Lower lobe of right lung (tissue), 2 donors: ENCODE results near the gene SRP68. TPM values are rescaled to one million over a fixed set of nuclear protein-coding genes. Genes with fewer than 3 reads are reported as not detected.

ENCODE experiments used
- ATAC-seq, 2 donors: fragments of 200-7000 bp; cut with Tn5 transposase; one replicate each; pipeline ENCODE4 v1.9.1; 2020 to 2022; ENCODE audit warnings: mild to moderate bottlenecking in 2 of 2, moderate library complexity in 2 of 2
- DNase-seq: peaks from one replicate; pipeline ENCODE4 v3.0.0-alpha.2; 2020
- H3K27ac ChIP-seq: fragments of 200-600 bp; one replicate; pipeline ENCODE4 v1.8.0; 2022
- H3K27me3 ChIP-seq: fragments of 200-600 bp; one replicate; pipeline ENCODE4 v1.8.0; 2022; ENCODE audit warnings: low read depth
- H3K36me3 ChIP-seq: fragments of 200-600 bp; one replicate; pipeline ENCODE4 v1.8.0; 2022; ENCODE audit warnings: mild to moderate bottlenecking
- H3K4me1 ChIP-seq: fragments of 200-600 bp; one replicate; pipeline ENCODE4 v1.8.0; 2022
- H3K4me3 ChIP-seq: fragments of 200-600 bp; one replicate; pipeline ENCODE4 v1.8.0; 2022; ENCODE audit warnings: mild to moderate bottlenecking
- H3K9me3 ChIP-seq: fragments of 200-600 bp; one replicate; pipeline ENCODE4 v1.8.0; 2022
- intact Hi-C: fragments of 100-400 bp; cut with DNase I; formaldehyde crosslinking; loops from one replicate; pipeline ENCODE4 v1.11.0; 2022
- total RNA-seq: library from RNA; stranded (reverse); fragmentation: NEBNext Ultra II Directional; extraction: Animal tissue kit (Norgen Biotek cat#: 25700); gene quantifications from one replicate; pipeline ENCODE4 v1.2.1, GENCODE V29; 2021
- TF ChIP-seq, protein P1 (sequence below): fragments of 200-600 bp; IDR thresholded peaks from one replicate; pipeline ENCODE4 v1.8.0; 2022; ENCODE audit warnings: antibody characterized with exemption, mild to moderate bottlenecking
- donor health status: DM: no; HTN: yes; CAD: no; lungs with severe emphysema.

SRP68 gene
- total RNA-seq, 1 donor from 2014 or later, result 65.0 TPM

DNA sequence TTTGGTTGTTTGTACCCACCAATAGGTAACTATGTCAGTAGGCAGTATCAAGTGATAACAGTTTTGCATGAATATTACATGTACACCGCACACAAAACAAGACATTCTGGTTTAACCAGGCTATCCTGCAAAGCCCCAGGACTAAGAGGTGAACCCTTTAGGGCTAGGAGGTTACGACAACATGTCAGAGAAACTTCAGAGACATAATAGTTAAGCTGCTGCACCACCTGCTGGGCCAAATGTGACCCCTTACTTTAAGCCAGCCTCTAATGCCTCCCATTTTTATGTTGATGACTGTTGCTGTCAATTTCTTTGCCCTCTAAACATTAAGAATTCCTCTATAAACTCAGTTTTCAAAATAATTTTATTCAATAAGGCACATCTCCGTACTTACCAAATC, 15.4 kb downstream of the SRP68 start:
- TF ChIP-seq, protein P1, sequence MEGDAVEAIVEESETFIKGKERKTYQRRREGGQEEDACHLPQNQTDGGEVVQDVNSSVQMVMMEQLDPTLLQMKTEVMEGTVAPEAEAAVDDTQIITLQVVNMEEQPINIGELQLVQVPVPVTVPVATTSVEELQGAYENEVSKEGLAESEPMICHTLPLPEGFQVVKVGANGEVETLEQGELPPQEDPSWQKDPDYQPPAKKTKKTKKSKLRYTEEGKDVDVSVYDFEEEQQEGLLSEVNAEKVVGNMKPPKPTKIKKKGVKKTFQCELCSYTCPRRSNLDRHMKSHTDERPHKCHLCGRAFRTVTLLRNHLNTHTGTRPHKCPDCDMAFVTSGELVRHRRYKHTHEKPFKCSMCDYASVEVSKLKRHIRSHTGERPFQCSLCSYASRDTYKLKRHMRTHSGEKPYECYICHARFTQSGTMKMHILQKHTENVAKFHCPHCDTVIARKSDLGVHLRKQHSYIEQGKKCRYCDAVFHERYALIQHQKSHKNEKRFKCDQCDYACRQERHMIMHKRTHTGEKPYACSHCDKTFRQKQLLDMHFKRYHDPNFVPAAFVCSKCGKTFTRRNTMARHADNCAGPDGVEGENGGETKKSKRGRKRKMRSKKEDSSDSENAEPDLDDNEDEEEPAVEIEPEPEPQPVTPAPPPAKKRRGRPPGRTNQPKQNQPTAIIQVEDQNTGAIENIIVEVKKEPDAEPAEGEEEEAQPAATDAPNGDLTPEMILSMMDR, result no peak

DNA sequence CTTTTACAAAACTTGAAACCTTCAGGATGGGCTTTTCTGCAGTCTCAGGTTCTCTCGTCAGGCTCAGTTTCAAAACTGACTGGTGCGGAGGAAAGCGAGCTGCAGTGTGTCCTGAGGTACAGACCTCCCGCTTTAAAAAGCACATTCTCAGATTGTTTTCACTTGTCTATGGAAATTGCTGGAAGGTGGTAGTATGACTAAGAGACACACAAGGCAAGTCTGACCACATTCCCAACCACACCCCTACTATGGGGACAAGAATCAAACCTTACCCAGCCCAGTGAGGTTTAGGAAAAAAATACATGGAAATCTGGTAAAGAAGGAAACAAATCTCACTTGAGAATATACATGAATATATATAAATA, 18.2 kb downstream of the SRP68 start:
- Histone ChIP-seq H3K27ac (peak overlapping the region; percentile 71), H3K27me3 (no peaks in the 10 kb centered on the region), H3K4me3 (no peak overlapping the region), H3K36me3 (peaks cover 99% of the 10 kb centered on the region), H3K4me1 (peaks cover 29% of the 10 kb centered on the region), H3K9me3 (no peaks in the 10 kb centered on the region)
- TF ChIP-seq, protein P1, result no peak
- DNase-seq, result no peak
- intact Hi-C loops, result no loop called here
- ATAC-seq, result peak; percentile 73 to 74

More for the DNA sequence above, 15.4 kb downstream of the SRP68 start:
- Histone ChIP-seq H3K27ac (no peak overlapping the region), H3K27me3 (no peaks in the 10 kb centered on the region), H3K4me1 (peaks cover 11% of the 10 kb centered on the region), H3K9me3 (no peaks in the 10 kb centered on the region), H3K36me3 (peaks cover 99% of the 10 kb centered on the region), H3K4me3 (no peak overlapping the region)
- ATAC-seq, result peak; percentile 17 to 33
- DNase-seq, result no peak
- intact Hi-C loops, result no loop called here

DNA sequence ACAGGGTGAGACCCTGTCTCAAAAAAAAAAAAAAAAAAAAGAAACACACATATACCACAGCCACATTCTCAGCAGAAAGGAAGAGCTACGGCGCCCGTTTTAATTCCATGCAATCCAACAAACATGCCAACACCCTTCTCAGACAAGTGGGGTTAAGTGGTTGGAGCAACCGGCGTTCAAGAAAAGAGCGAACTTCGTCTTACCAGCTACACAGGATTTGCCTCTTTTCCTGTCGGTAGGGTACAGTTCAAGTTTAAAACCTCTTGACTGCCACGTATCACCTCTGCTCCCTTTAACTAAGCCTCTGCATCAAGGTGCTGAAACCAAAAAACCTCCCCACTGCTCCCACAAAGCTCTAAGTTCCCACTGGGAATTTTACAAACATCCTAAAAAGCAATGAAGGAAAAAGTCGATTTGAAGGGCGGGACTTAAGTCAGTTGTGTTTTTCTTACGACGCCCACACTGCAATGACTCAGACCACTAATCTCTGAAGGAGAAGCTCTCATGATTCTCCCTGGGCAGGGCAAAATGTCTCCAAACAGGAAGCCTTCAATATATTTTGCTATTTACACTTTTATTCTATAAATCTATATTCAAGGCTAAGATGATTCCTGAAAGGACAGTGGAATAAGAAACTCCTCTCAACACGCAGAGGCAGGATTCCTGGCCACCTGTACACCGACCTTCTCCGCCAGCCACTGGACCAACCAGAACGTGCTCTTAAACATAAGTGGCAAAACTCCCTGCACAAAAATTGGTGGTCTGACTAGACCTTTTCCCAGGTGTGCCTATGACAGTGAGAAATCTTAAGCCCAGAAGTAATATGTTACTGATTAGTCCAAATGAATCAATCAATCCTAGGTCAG, 18.8 kb downstream of the SRP68 start:
- TF ChIP-seq, protein P1, result no peak
- peak; percentile 71 to 78 for ATAC-seq
- Histone ChIP-seq H3K36me3 (peaks cover 99% of the 10 kb centered on the region), H3K27me3 (no peaks in the 10 kb centered on the region), H3K4me1 (peaks cover 32% of the 10 kb centered on the region), H3K27ac (peak overlapping the region; percentile 71), H3K4me3 (no peak overlapping the region), H3K9me3 (no peaks in the 10 kb centered on the region)
- DNase-seq, result no peak
- intact Hi-C loops, result no loop called here

DNA sequence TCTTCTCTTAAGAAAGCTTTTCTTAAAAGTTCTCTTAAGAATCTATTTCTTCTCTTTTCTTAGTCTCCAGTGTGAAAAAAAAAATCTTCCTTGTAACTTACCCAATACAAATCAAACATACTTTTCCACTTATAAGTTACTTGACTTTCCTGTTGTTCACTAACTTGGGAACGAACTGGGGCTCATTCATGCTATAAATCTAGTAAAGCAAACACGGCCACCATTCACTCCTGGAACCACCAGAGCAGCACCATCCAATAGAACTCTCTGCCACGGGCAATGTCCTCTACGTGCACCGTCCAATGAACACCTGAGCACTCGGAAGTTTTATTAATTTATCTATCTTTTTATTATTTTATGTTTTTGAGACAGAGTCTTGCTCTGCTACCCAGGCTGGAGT, 20.8 kb downstream of the SRP68 start:
- intact Hi-C loops, result no loop called here
- DNase-seq (no peak), ATAC-seq (peak; percentile 17 to 43)
- Histone ChIP-seq H3K4me3 (no peak overlapping the region), H3K36me3 (peaks cover 99% of the 10 kb centered on the region), H3K27ac (peak overlapping the region; percentile 75), H3K27me3 (no peaks in the 10 kb centered on the region), H3K4me1 (peaks cover 38% of the 10 kb centered on the region), H3K9me3 (no peaks in the 10 kb centered on the region)
- TF ChIP-seq, protein P1, result no peak

DNA sequence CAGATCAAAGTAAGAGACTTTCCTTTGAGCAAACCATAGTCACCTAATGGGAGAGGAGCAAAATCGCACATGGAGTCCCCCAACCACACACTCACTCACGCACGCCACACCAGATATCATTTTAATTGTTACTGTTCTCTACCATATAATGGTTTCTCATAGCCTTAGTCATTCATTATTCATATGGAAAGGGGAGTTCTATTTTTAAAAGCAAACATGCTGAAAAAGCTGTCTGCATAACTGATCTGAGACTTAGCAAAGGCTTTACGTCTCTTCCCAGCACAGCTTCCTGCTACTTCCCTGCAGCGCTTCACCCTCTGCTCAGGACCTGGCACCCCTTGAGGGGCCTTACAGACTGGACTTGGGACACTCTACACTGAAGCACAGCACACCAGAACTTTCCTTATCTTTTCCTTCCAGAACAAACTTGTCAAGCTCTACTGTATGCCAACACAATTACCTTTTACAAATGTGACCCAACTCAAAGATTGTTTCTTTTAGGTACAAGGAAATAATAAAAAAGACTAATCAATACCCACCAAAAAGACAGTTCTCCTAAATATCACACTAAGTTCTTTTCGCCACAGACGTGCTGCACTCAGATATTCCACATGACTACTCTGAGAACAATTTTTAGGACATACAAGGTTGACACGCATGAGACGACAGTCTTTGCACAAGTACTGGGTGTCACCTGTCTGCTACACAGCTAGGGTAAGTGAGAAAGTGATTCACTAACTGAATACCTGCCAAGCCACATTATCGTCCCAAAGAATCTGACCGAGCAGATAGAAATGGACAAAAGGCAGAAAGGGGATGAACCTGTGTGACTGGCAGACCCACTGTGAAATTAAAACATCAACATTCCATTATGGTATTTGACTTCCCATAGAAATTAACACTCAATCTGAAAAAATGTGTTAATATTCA, 21.5 kb downstream of the SRP68 start:
- TF ChIP-seq, protein P1, result no peak
- DNase-seq (no peak), ATAC-seq (peak; percentile 54 to 60)
- Histone ChIP-seq H3K4me1 (peaks cover 38% of the 10 kb centered on the region), H3K27me3 (no peaks in the 10 kb centered on the region), H3K36me3 (peaks cover 99% of the 10 kb centered on the region), H3K27ac (peak overlapping the region; percentile 75), H3K4me3 (no peak overlapping the region), H3K9me3 (no peaks in the 10 kb centered on the region)
- intact Hi-C loops, result no loop called here
